OCI-LY3 (cell line): ENCODE results near the gene GANAB.
A peak's percentile ranks its signal among the peaks of the same experiment; 100 is the strongest.
"Not testable (repeated sequence)": the region's sequence is repeated elsewhere in the genome, so short reads cannot be mapped to it uniquely, and the experiment has no call there.

Experiments
- H2AFZ ChIP-seq: fragments of 200-600, 300-600 bp; shearing (Covaris generic); 2 replicates; pipeline ENCODE4 v1.6.0; 2014; ENCODE audit warnings: antibody characterized with exemption, low read depth, low read length
- H3K27ac ChIP-seq: fragments of 200-600, 300-600 bp; sonication (generic); 2 replicates; pipeline ENCODE4 v1.5.1; 2014; ENCODE audit warnings: mild to moderate bottlenecking, low read length, moderate library complexity, mixed read lengths
- H3K27me3 ChIP-seq: fragments of 200-600, 300-600 bp; sonication (generic); 2 replicates; pipeline ENCODE4 v1.6.1; 2014; ENCODE audit warnings: low read depth, low read length, mixed read lengths
- H3K36me3 ChIP-seq: fragments of 200-600, 300-600 bp; sonication (generic); replicated peaks from 2 replicates; pipeline ENCODE3; 2014; ENCODE audit warnings: low read depth, low read length, mixed read lengths
- H3K4me1 ChIP-seq: fragments of 300-600, 200-600 bp; sonication (generic); 2 replicates; pipeline ENCODE4 v1.6.1; 2014; ENCODE audit warnings: low read length, mixed read lengths
- H3K4me2 ChIP-seq: fragments of 200-600, 300-600 bp; sonication (generic); 2 replicates; pipeline ENCODE4 v1.6.1; 2014; ENCODE audit warnings: low read length, mixed read lengths
- H3K4me3 ChIP-seq: fragments of 300-600, 200-600 bp; sonication (generic); 2 replicates; pipeline ENCODE4 v1.5.1; 2014; ENCODE audit warnings: antibody characterized with exemption, mild to moderate bottlenecking, low read length, moderate library complexity
- H3K79me2 ChIP-seq: fragments of 300-600, 200-600 bp; shearing (Covaris generic); 2 replicates; pipeline ENCODE4 v1.6.1; 2014; ENCODE audit warnings: mild to moderate bottlenecking, low read length, mixed read lengths
- H3K9ac ChIP-seq: fragments of 300-600, 200-600 bp; shearing (Covaris generic); 2 replicates; pipeline ENCODE4 v1.6.0; 2014; ENCODE audit warnings: mild to moderate bottlenecking, low read length, moderate library complexity
- H3K9me3 ChIP-seq: fragments of 200-600, 300-600 bp; shearing (Covaris generic); 2 replicates; pipeline ENCODE4 v1.6.1; 2014; ENCODE audit warnings: low read length, mixed read lengths; ENCODE audit not compliant: insufficient read depth
- H4K20me1 ChIP-seq: fragments of 200-600, 300-600 bp; sonication (generic); 2 replicates; pipeline ENCODE4 v1.6.1; 2016; ENCODE audit warnings: low read length, mixed read lengths; ENCODE audit not compliant: insufficient read depth
- CTCF ChIP-seq: fragments of 200-600, 300-600 bp; sonication (generic); IDR thresholded peaks from 2 replicates; pipeline ENCODE4 v1.5.1; 2014; ENCODE audit warnings: antibody characterized with exemption, low read length, low read depth
- EZH2phosphoT487 ChIP-seq: fragments of 200-600 bp; shearing (Covaris generic); IDR thresholded peaks from 2 replicates; pipeline ENCODE4 v1.6.1; 2018; ENCODE audit warnings: antibody characterized with exemption, mixed run types, low read depth

Gene GANAB

GRCh38 chr11:62676698-62677097 lies 30.3 kb upstream of the GANAB start:
- H3K36me3 ChIP-seq: peaks cover 29% of the 10 kb centered on the region
- TF ChIP-seq EZH2phosphoT487 (no peak), CTCF (no peak)
- H3K9ac ChIP-seq: no peak overlapping the region
- H3K79me2 ChIP-seq: peaks cover 58% of the 10 kb centered on the region
- H3K4me3 ChIP-seq: no peak overlapping the region
- no peak overlapping the region for H3K4me2 ChIP-seq
- no peak overlapping the region for H2AFZ ChIP-seq
- no peaks in the 10 kb centered on the region for H3K27me3 ChIP-seq
- no peak overlapping the region for H3K27ac ChIP-seq
- H4K20me1 ChIP-seq: no peaks in the 10 kb centered on the region
- H3K4me1 ChIP-seq: peaks cover 28% of the 10 kb centered on the region
- no peaks in the 10 kb centered on the region for H3K9me3 ChIP-seq

- not testable (repeated sequence) for H4K20me1 ChIP-seq, H2AFZ ChIP-seq, H3K27me3 ChIP-seq, H3K9ac ChIP-seq, H3K4me3 ChIP-seq, H3K4me2 ChIP-seq, H3K9me3 ChIP-seq, H3K27ac ChIP-seq
- Histone ChIP-seq H3K36me3 (peaks cover 29% of the 10 kb centered on the region), H3K4me1 (peaks cover 25% of the 10 kb centered on the region), H3K79me2 (peaks cover 71% of the 10 kb centered on the region)
These were observed 29.0 kb upstream of the GANAB start for GRCh38 chr11:62675415-62675814.

- Histone ChIP-seq H4K20me1 (no peaks in the 10 kb centered on the region), H3K27ac (no peak overlapping the region), H3K36me3 (peaks cover 29% of the 10 kb centered on the region), H3K9me3 (no peaks in the 10 kb centered on the region), H3K79me2 (peaks cover 75% of the 10 kb centered on the region), H3K4me2 (peak overlapping the region; percentile 85), H3K4me1 (peaks cover 19% of the 10 kb centered on the region), H3K27me3 (no peaks in the 10 kb centered on the region), H3K9ac (no peak overlapping the region), H2AFZ (no peak overlapping the region), H3K4me3 (no peak overlapping the region)
- TF ChIP-seq EZH2phosphoT487: no peak
- no peak for TF ChIP-seq CTCF
These were observed 26.7 kb upstream of the GANAB start for GRCh38 chr11:62673196-62673525.

GRCh38 chr11:62671608-62672389 lies 25.4 kb upstream of the GANAB start, which contains the start of the genes LBHD1 and UQCC3:
Gene LBHD1, minus strand, starts transcription at chr11:62672267. Its CDS starts 2,236 bp downstream, at chr11:62670031.
Gene UQCC3, plus strand, starts transcription at chr11:62671673. Its CDS starts 73 bp downstream, at chr11:62671746.
- TF ChIP-seq CTCF (no peak), EZH2phosphoT487 (no peak)
- H3K79me2 ChIP-seq: peaks cover 75% of the 10 kb centered on the region
- no peaks in the 10 kb centered on the region for H4K20me1 ChIP-seq
- H3K36me3 ChIP-seq: peaks cover 32% of the 10 kb centered on the region
- peak within 1 kb of the TSS; percentile 76 for H3K27ac ChIP-seq
- peaks cover 26% of the 10 kb centered on the region for H3K4me1 ChIP-seq
- no peaks in the 10 kb centered on the region for H3K27me3 ChIP-seq
- H3K4me3 ChIP-seq: peak within 1 kb of the TSS; percentile 86
- peak within 1 kb of the TSS; percentile 85 for H3K4me2 ChIP-seq
- no peaks in the 10 kb centered on the region for H3K9me3 ChIP-seq
- peak within 1 kb of the TSS; percentile 74 for H2AFZ ChIP-seq
- peak within 1 kb of the TSS; percentile 85 for H3K9ac ChIP-seq
